ENCODE data around the gene PSME3IP1. TPM values are rescaled to one million over a fixed set of nuclear protein-coding genes. Genes with fewer than 3 reads are reported as not detected.

PSME3IP1 gene
- total RNA-seq, 4 donors from 2014 or later, result 95.7 to 185 (median 120) TPM

DNA sequence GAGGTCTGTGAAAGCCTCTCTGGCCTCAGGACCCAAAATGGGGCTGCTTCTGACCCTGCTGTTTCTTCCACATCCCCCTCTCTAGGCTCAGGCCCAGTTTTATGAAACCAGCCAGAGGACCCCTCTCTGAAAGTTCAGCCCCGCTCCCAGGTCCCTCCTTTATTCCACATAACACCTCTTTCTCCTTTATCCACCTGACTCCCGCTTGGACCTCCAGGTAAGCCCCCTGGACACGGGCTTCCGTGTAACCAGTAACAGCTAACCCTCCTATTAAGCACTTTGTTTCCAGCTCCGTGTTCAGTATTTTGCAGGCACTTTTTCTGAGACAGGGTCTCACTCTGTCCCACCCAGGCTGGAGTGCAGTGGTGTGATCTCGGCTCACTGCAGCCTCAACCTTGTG, 37.4 kb downstream of the PSME3IP1 start:
- intact Hi-C loops (cut with DNase I; ENCODE audit: low total_unique reads), result no loop called here
- Histone ChIP-seq H3K27ac (no peak overlapping the region), H3K4me3 (no peak overlapping the region), H3K36me3 (peaks cover 0 to 6% (median 0%) of the 10 kb centered on the region in 4 donors), H3K27me3 (no peaks in the 10 kb centered on the region), H3K9me3 (no peaks in the 10 kb centered on the region), H3K4me1 (peaks cover 3 to 17% (median 5%) of the 10 kb centered on the region in 4 donors)
- in situ Hi-C loops (cut with MboI; ENCODE audit: low pct_ligation_motif_present in 1 of 4, low pct_unique_long_range_greater_than_20kb in 1 of 4, low sequenced_read_pairs in 3 of 4), result no loop called here
- no peak for DNase-seq
- WGBS, 2 donors (ENCODE audit: low coverage in 1 of 2), result 96 to 99% methylated on average over 5 to 6 of the region's 6 CpGs
- TF ChIP-seq EP300 (IDR thresholded peaks at IDR 0.05; ENCODE audit: low read depth) (no peak), POLR2A (IDR thresholded peaks at IDR 0.05) (no peak), POLR2AphosphoS5 (IDR thresholded peaks at IDR 0.05) (no peak)
- TF ChIP-seq, protein P1, sequence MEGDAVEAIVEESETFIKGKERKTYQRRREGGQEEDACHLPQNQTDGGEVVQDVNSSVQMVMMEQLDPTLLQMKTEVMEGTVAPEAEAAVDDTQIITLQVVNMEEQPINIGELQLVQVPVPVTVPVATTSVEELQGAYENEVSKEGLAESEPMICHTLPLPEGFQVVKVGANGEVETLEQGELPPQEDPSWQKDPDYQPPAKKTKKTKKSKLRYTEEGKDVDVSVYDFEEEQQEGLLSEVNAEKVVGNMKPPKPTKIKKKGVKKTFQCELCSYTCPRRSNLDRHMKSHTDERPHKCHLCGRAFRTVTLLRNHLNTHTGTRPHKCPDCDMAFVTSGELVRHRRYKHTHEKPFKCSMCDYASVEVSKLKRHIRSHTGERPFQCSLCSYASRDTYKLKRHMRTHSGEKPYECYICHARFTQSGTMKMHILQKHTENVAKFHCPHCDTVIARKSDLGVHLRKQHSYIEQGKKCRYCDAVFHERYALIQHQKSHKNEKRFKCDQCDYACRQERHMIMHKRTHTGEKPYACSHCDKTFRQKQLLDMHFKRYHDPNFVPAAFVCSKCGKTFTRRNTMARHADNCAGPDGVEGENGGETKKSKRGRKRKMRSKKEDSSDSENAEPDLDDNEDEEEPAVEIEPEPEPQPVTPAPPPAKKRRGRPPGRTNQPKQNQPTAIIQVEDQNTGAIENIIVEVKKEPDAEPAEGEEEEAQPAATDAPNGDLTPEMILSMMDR (IDR thresholded peaks at IDR 0.05), result no peak

DNA sequence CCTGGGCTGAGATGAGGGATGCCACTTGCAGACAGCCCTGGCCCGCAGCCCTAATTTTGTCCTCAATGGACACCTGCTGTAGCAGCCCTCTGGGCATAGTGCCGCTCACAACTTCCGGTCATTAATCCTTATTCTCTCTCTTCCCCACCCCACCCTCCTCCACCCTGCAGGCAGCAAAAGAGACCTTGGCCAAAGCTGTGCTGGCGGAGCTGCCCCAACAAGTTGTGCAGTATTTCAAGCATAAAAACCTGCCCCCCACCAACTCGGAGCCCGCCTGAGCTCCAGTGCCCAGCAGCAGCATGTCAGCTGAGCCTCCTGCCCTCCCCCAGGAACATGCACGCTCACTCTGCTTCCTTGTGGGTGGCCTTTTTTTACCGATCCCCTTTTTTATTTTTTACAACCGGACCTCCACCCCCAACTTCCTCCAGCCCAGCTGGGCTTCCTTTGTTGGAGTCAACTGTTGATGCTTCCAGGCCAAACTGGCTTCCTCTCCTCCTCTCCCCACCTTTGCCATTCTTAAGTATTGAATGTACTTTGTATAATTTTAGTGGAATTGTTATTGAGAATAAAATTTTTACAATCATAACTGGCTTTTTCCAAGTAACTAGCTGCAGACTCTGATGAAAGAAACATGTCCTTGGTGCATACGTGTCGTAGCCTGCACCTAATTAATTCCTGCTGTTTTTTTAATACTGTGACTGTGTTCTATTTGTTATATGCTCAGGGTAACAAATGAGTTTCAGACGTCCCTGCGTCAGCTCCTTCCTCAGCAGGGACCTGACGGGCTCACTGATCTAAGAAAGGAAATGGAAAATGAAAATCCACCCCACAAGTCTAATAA, 38.2 kb downstream of the PSME3IP1 start:
- 59 to 65% methylated on average over 9 to 14 of the region's 14 CpGs for WGBS, 2 donors (ENCODE audit: low coverage in 1 of 2)

GRCh38 chr16:57146735-57147134, 39.1 kb downstream of the PSME3IP1 start:
- 89% methylated on average over 4 of the region's 5 CpGs; no CpG with 5 or more reads in 1 of the 2 donors for WGBS, 2 donors (ENCODE audit: low coverage in 1 of 2)
- no peak for TF ChIP-seq POLR2AphosphoS5 (IDR thresholded peaks at IDR 0.05)
- TF ChIP-seq, protein P1 (IDR thresholded peaks at IDR 0.05), result peak in 3 of 5 experiments; percentile 13 to 33 (median 23)
- intact Hi-C loops (cut with DNase I; ENCODE audit: low total_unique reads) (no loop called here), in situ Hi-C loops (cut with MboI; ENCODE audit: low pct_ligation_motif_present in 1 of 4, low pct_unique_long_range_greater_than_20kb in 1 of 4, low sequenced_read_pairs in 3 of 4) (no loop called here)
- Histone ChIP-seq H3K9me3 (no peaks in the 10 kb centered on the region), H3K36me3 (no peaks in the 10 kb centered on the region), H3K27ac (peak overlapping the region in 1 of 4 donors; percentile 12), H3K4me1 (peaks cover 8 to 33% (median 18%) of the 10 kb centered on the region in 4 donors), H3K4me3 (no peak overlapping the region), H3K27me3 (no peaks in the 10 kb centered on the region)
- no peak for DNase-seq

More for the DNA sequence above, 38.2 kb downstream of the PSME3IP1 start:
- Histone ChIP-seq H3K9me3 (no peaks in the 10 kb centered on the region), H3K4me1 (peaks cover 8 to 26% (median 13%) of the 10 kb centered on the region in 4 donors), H3K4me3 (no peak overlapping the region), H3K36me3 (peaks cover 0 to 2% (median 0%) of the 10 kb centered on the region in 4 donors), H3K27me3 (no peaks in the 10 kb centered on the region), H3K27ac (peak overlapping the region in 2 of 4 donors; percentile 12 to 26)
- no peak for DNase-seq
- TF ChIP-seq, protein P1 (IDR thresholded peaks at IDR 0.05), result no peak
- no peak for TF ChIP-seq EP300 (IDR thresholded peaks at IDR 0.05; ENCODE audit: low read depth)
- TF ChIP-seq POLR2A (IDR thresholded peaks at IDR 0.05), result no peak
- TF ChIP-seq POLR2AphosphoS5 (IDR thresholded peaks at IDR 0.05), result no peak
- in situ Hi-C loops (cut with MboI; ENCODE audit: low pct_ligation_motif_present in 1 of 4, low pct_unique_long_range_greater_than_20kb in 1 of 4, low sequenced_read_pairs in 3 of 4), result no loop called here
- intact Hi-C loops (cut with DNase I; ENCODE audit: low total_unique reads), result no loop called here

DNA sequence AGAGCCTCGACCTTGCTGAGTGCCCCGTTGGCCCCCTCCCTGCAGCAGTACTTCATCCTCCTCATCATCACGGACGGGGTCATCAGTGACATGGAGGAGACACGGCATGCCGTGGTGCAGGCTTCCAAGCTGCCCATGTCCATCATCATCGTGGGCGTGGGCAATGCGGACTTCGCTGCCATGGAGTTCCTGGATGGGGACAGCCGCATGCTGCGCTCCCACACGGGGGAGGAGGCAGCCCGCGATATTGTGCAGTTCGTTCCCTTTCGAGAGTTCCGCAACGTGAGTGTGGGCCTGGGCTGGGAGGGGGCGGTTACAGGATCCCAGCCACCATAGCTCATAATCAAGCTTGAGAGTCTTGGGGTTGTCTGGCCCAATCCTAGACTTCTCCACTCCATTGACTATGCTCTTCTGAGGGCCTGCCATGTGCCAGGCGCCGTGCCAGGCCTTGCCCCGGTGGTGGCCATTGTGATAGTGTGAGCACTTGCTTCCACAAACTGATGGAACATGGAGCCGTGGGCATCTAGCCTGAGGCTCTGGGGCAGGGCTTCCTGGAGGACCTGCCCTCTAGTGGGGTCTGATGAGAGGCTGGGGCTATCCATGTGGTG, 39.7 kb downstream of the PSME3IP1 start:
- DNase-seq, result no peak
- H3K27ac ChIP-seq, result no peak overlapping the region
- in situ Hi-C loops (cut with MboI; ENCODE audit: low pct_ligation_motif_present in 1 of 4, low pct_unique_long_range_greater_than_20kb in 1 of 4, low sequenced_read_pairs in 3 of 4), result no loop called here

More for the DNA sequence above, 39.7 kb downstream of the PSME3IP1 start:
- TF ChIP-seq, protein P1 (IDR thresholded peaks at IDR 0.05), result no peak
- TF ChIP-seq POLR2AphosphoS5 (IDR thresholded peaks at IDR 0.05) (no peak), EP300 (IDR thresholded peaks at IDR 0.05; ENCODE audit: low read depth) (no peak)
- peaks cover 8 to 37% (median 18%) of the 10 kb centered on the region in 4 donors for H3K4me1 ChIP-seq
- H3K27me3 ChIP-seq, result no peaks in the 10 kb centered on the region
- intact Hi-C loops (cut with DNase I; ENCODE audit: low total_unique reads), result no loop called here
- no peak overlapping the region for H3K4me3 ChIP-seq
- WGBS, 2 donors (ENCODE audit: low coverage in 1 of 2), result 87 to 89% methylated on average over 3 to 22 of the region's 24 CpGs
- no peaks in the 10 kb centered on the region for H3K9me3 ChIP-seq
- H3K36me3 ChIP-seq, result no peaks in the 10 kb centered on the region
